Astrocyte of the cerebellum (primary cell): Measurements from ENCODE around the gene TMEM232.
"Not testable (repeated sequence)": the region's sequence is repeated elsewhere in the genome, so short reads cannot be mapped to it uniquely, and the experiment has no call there.

ENCODE experiments used
- DNase-seq: peaks from one replicate; pipeline ENCODE4 v3.0.0-alpha.2; 2011; ENCODE audit warnings: low read depth
- H3K4me3 ChIP-seq: 2 replicates; pipeline ENCODE4 v1.5.1; 2011; ENCODE audit warnings: mild to moderate bottlenecking, low read depth, low read length, moderate library complexity
- in situ Hi-C: cut with HindIII; loops from 2 replicates; pipeline ENCODE4 v1.10.0; 2017; ENCODE audit warnings: low sequenced_read_pairs
- TF ChIP-seq, protein P1 (sequence below): IDR thresholded peaks from 2 replicates; pipeline ENCODE4 v1.5.1; 2012; ENCODE audit warnings: low read length, low read depth, moderate library complexity, mild to moderate bottlenecking; ENCODE audit errors: missing control alignments

TMEM232 gene

DNA sequence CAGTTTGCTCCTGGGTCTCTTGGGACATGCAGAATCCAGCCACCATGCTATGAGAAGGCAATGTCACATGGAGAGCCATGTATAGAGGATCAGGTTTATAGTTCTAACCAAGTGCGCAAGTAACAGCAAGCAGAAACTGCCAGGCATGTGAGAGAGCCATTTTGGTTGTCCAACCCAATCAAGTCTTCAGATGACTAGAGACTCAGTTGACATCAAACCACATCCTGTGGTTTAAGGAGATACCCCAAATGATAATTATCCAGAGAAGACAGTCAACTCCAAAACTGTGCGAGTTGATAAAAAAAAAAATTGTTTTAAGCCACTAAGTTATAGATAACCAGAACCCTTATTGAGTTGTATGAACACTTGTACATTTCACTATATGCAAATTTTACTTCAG, 40.2 kb downstream of the TMEM232 start:
- in situ Hi-C loops: no loop called here
- TF ChIP-seq, protein P1, sequence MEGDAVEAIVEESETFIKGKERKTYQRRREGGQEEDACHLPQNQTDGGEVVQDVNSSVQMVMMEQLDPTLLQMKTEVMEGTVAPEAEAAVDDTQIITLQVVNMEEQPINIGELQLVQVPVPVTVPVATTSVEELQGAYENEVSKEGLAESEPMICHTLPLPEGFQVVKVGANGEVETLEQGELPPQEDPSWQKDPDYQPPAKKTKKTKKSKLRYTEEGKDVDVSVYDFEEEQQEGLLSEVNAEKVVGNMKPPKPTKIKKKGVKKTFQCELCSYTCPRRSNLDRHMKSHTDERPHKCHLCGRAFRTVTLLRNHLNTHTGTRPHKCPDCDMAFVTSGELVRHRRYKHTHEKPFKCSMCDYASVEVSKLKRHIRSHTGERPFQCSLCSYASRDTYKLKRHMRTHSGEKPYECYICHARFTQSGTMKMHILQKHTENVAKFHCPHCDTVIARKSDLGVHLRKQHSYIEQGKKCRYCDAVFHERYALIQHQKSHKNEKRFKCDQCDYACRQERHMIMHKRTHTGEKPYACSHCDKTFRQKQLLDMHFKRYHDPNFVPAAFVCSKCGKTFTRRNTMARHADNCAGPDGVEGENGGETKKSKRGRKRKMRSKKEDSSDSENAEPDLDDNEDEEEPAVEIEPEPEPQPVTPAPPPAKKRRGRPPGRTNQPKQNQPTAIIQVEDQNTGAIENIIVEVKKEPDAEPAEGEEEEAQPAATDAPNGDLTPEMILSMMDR: no peak

DNA sequence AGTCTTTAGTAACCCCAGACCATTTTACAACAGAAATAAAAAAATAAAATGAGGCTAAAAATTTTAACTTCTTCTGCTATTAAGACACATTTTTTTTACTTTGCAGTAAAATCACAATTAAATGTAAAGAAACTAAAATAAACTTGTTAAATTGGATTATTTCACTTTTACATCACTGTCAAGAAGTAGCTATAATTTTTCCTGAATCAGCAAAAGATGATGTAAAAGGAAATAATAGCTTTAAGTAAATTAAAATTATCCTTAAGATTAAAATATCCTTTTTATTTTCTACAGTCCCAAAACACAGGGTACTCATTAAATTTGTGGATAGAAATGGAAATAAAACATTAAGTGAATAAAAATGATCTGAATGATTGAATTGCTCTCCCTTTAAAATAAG, 44.5 kb downstream of the TMEM232 start:
- H3K4me3 ChIP-seq: no peak overlapping the region
- DNase-seq: no peak
- in situ Hi-C loops: no loop called here
- TF ChIP-seq, protein P1: no peak

More for the DNA sequence above, 40.2 kb downstream of the TMEM232 start:
- H3K4me3 ChIP-seq: no peak overlapping the region
- no peak for DNase-seq

DNA sequence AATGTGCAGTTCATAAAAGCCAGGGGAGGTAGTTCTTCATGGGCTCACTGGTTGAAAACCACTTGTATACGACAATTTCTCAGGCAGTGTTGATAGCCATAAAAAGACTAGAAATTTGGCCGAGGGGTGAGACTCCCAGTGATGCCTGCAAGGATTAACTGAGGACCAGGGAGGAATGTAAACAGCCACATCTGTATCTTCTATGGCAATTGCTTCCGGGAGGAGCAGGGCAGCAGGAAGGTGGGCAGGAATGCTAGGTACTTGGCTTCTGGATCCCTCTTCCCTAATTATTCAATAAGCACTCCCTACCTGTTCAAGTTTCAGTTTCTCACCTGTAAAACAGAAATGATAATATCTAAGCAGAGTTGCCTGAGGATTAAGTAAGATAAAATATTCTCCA, 45.4 kb downstream of the TMEM232 start:
- TF ChIP-seq, protein P1: no peak

DNA sequence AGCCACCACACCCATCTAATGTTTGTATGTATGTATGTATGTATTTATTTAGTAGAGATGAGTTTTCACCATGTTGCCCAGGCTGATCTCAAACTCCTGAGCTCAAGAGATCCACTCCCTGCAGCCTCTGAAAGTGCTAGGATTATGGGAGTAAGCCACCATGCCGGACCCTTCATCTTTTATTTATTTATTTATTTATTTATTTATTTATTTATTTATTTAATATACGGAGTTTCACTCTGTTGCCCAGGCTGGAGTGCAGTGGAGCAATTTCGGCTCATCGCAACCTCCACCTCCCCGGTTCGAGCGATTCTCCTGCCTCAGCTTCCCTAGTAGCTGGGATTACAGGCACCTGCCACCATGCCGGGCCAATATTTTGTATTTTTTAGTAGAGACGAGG, 49.9 kb downstream of the TMEM232 start:
- in situ Hi-C loops, H3K4me3 ChIP-seq, DNase-seq: not testable (repeated sequence)

More for the DNA sequence above, 45.4 kb downstream of the TMEM232 start:
- no peak for DNase-seq
- no peak overlapping the region for H3K4me3 ChIP-seq
- in situ Hi-C loops: no loop called here

DNA sequence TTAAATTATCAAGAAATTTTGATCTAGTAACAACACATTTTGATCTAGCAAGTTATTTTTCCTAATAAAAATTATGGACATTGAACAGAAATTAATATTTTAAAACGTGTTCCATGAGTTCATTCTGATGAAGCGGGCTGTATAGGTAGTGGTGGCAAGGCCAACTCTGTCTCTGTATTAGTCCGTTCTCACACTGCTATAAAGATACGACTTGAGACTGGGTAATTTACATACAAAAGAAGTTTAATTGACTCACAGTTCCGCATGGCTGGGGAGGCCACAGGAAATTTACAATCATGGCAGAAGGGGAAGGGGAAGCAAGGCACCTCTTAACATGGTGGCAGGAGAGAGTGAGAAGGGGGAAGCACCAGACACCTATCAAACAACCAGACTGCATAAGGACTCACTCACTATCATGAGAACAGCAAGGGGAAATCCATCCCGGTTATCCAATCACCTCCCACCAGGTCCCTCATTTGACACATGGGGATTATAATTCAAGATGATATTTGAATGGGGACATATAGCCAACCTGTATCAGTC, 61.2 kb downstream of the TMEM232 start:
- TF ChIP-seq, protein P1: no peak
- in situ Hi-C loops: no loop called here
- no peak for DNase-seq
- H3K4me3 ChIP-seq: no peak overlapping the region

DNA sequence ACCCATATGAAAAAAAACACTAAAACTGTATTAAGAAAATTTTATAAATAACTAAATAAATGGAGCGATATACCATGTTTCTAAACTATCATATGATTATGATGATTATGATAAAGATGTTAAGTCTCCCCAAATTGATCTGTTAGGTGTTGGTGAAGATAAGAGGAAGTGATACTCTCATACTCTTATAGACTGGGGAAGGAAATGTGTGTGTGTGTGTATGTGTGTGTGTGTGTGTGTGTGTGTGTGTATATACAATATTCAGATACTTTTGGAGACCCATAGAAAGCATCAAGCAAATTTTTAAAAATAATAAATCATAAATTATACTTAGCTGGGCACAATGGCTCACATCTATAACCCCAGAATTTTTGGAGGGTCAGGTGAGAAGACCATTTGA, 62.9 kb downstream of the TMEM232 start:
- in situ Hi-C loops: no loop called here
- TF ChIP-seq, protein P1: no peak
- DNase-seq: no peak
- no peak overlapping the region for H3K4me3 ChIP-seq

DNA sequence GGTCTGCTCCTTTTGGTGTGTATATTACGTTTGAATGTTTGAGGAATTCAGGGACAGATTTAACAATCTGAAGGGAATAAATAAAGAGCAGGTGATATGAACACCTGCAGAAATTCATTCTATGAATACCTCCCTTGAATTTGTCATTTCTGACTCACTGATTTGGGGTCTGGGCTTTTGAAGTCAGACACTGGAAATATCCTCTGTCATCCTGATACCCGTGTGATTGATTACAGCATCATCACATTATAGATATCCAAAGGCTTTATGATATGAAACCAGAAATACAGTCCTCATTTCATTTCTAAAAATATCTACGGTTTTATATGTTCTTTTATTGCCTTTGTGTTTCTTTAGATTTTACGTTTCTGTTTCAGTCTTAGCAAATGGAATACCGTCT, 68.5 kb downstream of the TMEM232 start:
- no peak overlapping the region for H3K4me3 ChIP-seq
- no peak for DNase-seq
- in situ Hi-C loops: no loop called here
- TF ChIP-seq, protein P1: no peak
